GM10248 (cell line): Measurements from ENCODE around the gene MEGF9.

Experiments
- CTCF ChIA-PET: fragments of 300-600 bp; sonication (Branson Sonifier 250); formaldehyde crosslinking; extraction: SDS; loops from one replicate; lab custom pipeline; 2021; ENCODE audit warnings: antibody characterized with exemption; lab: Yijun Ruan, JAX
- POLR2A ChIA-PET: fragments of 350-650 bp; sonication (Branson Sonifier 250); formaldehyde crosslinking; extraction: SDS; loops from one replicate; lab custom pipeline; 2020; ENCODE audit warnings: antibody characterized with exemption; lab: Yijun Ruan, JAX
- DNase-seq: peaks from one replicate; pipeline ENCODE4 v3.0.0; 2012; ENCODE audit errors: extremely low spot score
- CTCF ChIP-seq: IDR thresholded peaks from 2 replicates; pipeline ENCODE4 v1.5.1; 2012; ENCODE audit warnings: mild to moderate bottlenecking, low read depth; ENCODE audit errors: extremely low read depth, missing control alignments, control extremely low read depth

Gene MEGF9

GRCh38 chr9:120616966-120617935 is 97.0 kb downstream of the MEGF9 start:
- ChIA-PET POLR2A (interaction anchor here (0.6 kb wide), 1 partner anchor 93 kb away, joined by 5 read pairs; no protein-coding TSS in a partner anchor), CTCF (interaction anchor here (0.8 to 1.8 kb wide), 8 partner anchors 10 to 443 kb away, joined by 3 to 6 read pairs (median 5); no protein-coding TSS in a partner anchor)
- no peak for TF ChIP-seq CTCF
- no peak for DNase-seq

- DNase-seq: no peak
- no peak for TF ChIP-seq CTCF
- ChIA-PET POLR2A (interaction anchor here (0.7 kb wide), 1 partner anchor 282 kb away, joined by 3 read pairs; no protein-coding TSS in a partner anchor), CTCF (no interaction called here)
These were observed 102.1 kb downstream of the MEGF9 start for GRCh38 chr9:120612218-120612617.

GRCh38 chr9:120611690-120612068 is 102.6 kb downstream of the MEGF9 start:
- TF ChIP-seq CTCF: no peak

GRCh38 chr9:120610975-120611689 is 103.1 kb downstream of the MEGF9 start:
- TF ChIP-seq CTCF: no peak
- POLR2A ChIA-PET: no interaction called here
- CTCF ChIA-PET: interaction anchor here (1.0 to 1.9 kb wide), 3 partner anchors 9 to 14 kb away, joined by 3 to 6 read pairs (median 5); no protein-coding TSS in a partner anchor
- no peak for DNase-seq

More at GRCh38 chr9:120611690-120612068, 102.6 kb downstream of the MEGF9 start:
- ChIA-PET CTCF (interaction anchor here (1.9 kb wide), 1 partner anchor 11 kb away, joined by 5 read pairs; no protein-coding TSS in a partner anchor), POLR2A (interaction anchor here (0.7 kb wide), 1 partner anchor 282 kb away, joined by 3 read pairs; no protein-coding TSS in a partner anchor)
- no peak for DNase-seq

- CTCF ChIA-PET: interaction anchor here (1.8 kb wide), 1 partner anchor 10 kb away, joined by 6 read pairs; no protein-coding TSS in a partner anchor
These were observed 104.6 kb downstream of the MEGF9 start for GRCh38 chr9:120609636-120610035.

More at GRCh38 chr9:120609636-120610035, 104.6 kb downstream of the MEGF9 start:
- DNase-seq: no peak
- POLR2A ChIA-PET: no interaction called here
- no peak for TF ChIP-seq CTCF
